Thoracic aorta (tissue), 2 donors: ENCODE data around the gene ARMC3. TPM values are rescaled to one million over a fixed set of nuclear protein-coding genes. Genes with fewer than 3 reads are reported as not detected.

ENCODE experiments used
- ATAC-seq: fragments of 150-250 bp; one replicate; pipeline ENCODE4 v1.8.0; 2017; ENCODE audit warnings: low read depth; ENCODE audit not compliant: insufficient number of reproducible peaks, low FRiP score
- DNase-seq: peaks from one replicate; pipeline ENCODE4 v3.0.0-alpha.2; 2020; ENCODE audit warnings: low spot score
- H3K27ac ChIP-seq, 2 donors: fragments of 200-600 bp; sonication (generic); 1 replicate in 1 of 2; 2 replicates in 1 of 2; pipeline ENCODE4 v1.5.1; 2016; ENCODE audit warnings: mild to moderate bottlenecking in 2 of 2, moderate library complexity in 2 of 2
- H3K27me3 ChIP-seq: fragments of 200-600 bp; sonication (generic); replicated peaks from 2 replicates; pipeline ENCODE4 v1.6.0; 2016; ENCODE audit warnings: mild to moderate bottlenecking; ENCODE audit not compliant: insufficient read depth
- H3K36me3 ChIP-seq: fragments of 200-600 bp; sonication (generic); one replicate; pipeline ENCODE4 v1.5.1; 2016
- H3K4me1 ChIP-seq, 2 donors: fragments of 200-600 bp; sonication (generic); 1 replicate in 1 of 2; 2 replicates in 1 of 2; pipeline versions ENCODE4 v1.5.1 to v1.6.0; 2016; ENCODE audit warnings: low read depth in 2 of 2, mild to moderate bottlenecking in 1 of 2; ENCODE audit not compliant: control insufficient read depth in 1 of 2
- H3K4me3 ChIP-seq: fragments of 200-600 bp; sonication (generic); 2 replicates; pipeline ENCODE4 v1.5.1; 2016; ENCODE audit warnings: mild to moderate bottlenecking
- H3K9me3 ChIP-seq: fragments of 200-600 bp; sonication (generic); 2 replicates; pipeline ENCODE4 v1.5.1; 2016
- CTCF ChIP-seq: fragments of 200-600 bp; sonication (generic); IDR thresholded peaks from one replicate; pipeline ENCODE4 v1.5.1; 2019; ENCODE audit warnings: antibody characterized with exemption
- total RNA-seq, 2 donors: library from RNA; depleted of rRNA; stranded (reverse); fragments of >200 nt; gene quantifications; one replicate each; pipeline versions ENCODE4 v1.1.0 to v1.2.3, GENCODE V29; 2016

Gene ARMC3
- total RNA-seq, 2 donors from 2014 or later = not detected

DNA sequence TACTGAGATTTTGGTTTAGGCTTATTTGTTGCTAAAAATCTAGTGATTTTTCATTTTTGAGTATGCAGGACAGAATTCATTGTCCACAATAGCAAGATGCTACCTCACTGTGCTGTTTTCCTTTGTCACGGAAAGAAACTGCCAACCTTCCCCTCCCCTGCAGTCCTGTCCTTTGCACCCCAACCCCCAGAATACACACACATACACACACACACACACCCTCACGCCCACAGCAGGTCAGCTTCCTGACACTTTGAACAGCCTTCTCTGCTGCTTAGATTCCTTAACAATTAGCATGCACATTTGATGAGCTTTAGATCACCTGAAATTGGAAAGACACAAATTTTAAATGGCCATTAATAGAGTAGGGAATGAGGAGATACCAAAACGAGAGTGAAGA lies 32.1 kb downstream of the ARMC3 start:
- TF ChIP-seq CTCF = no peak
- peaks cover 0 to 6% of the 10 kb centered on the region in 2 donors for H3K4me1 ChIP-seq
- no peaks in the 10 kb centered on the region for H3K27me3 ChIP-seq
- no peak overlapping the region for H3K27ac ChIP-seq
- H3K36me3 ChIP-seq = no peaks in the 10 kb centered on the region
- H3K4me3 ChIP-seq = no peak overlapping the region
- DNase-seq (no peak), ATAC-seq (no peak)
- no peaks in the 10 kb centered on the region for H3K9me3 ChIP-seq

DNA sequence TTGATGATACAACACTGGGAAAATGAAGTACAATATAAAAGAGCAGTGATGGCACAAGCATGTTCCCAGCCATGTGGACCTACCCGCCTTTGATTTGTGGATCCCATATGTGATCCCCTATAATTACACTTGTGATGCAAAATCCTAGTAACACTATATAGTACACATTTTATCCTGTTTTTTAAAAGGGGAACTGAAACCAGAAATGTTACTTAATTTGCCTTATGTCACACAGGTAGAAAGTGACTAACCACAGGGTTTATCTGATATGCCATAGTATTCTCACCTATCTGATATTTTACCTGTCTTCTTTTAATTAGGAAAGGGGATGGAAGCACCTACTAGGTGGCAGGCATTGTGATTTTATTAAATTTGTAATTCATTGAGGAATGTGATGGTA lies 35.0 kb downstream of the ARMC3 start:
- DNase-seq (no peak), ATAC-seq (no peak)
- Histone ChIP-seq H3K36me3 (no peaks in the 10 kb centered on the region), H3K9me3 (no peaks in the 10 kb centered on the region), H3K27ac (no peak overlapping the region), H3K4me3 (no peak overlapping the region), H3K27me3 (no peaks in the 10 kb centered on the region), H3K4me1 (peaks cover 0 to 7% of the 10 kb centered on the region in 2 donors)
- no peak for TF ChIP-seq CTCF

- H3K36me3 ChIP-seq = no peaks in the 10 kb centered on the region
- no peak for ATAC-seq
- H3K27me3 ChIP-seq = no peaks in the 10 kb centered on the region
- H3K4me1 ChIP-seq = peaks cover 3 to 7% of the 10 kb centered on the region in 2 donors
- H3K4me3 ChIP-seq = no peak overlapping the region
- H3K9me3 ChIP-seq = no peaks in the 10 kb centered on the region
- DNase-seq = no peak
- H3K27ac ChIP-seq = no peak overlapping the region
- no peak for TF ChIP-seq CTCF
Measured at GRCh38 chr10:22969704-22970103, 41.9 kb downstream of the ARMC3 start.

- no peak overlapping the region for H3K4me3 ChIP-seq
- DNase-seq (no peak), ATAC-seq (no peak)
- no peaks in the 10 kb centered on the region for H3K4me1 ChIP-seq
- no peak for TF ChIP-seq CTCF
- no peaks in the 10 kb centered on the region for H3K9me3 ChIP-seq
- no peaks in the 10 kb centered on the region for H3K27me3 ChIP-seq
- no peaks in the 10 kb centered on the region for H3K36me3 ChIP-seq
- no peak overlapping the region for H3K27ac ChIP-seq
Measured at GRCh38 chr10:22976534-22976933, 48.7 kb downstream of the ARMC3 start.

GRCh38 chr10:22977751-22978150 lies 49.9 kb downstream of the ARMC3 start:
- ATAC-seq (no peak), DNase-seq (no peak)
- H3K27ac ChIP-seq = no peak overlapping the region
- H3K9me3 ChIP-seq = no peaks in the 10 kb centered on the region
- no peaks in the 10 kb centered on the region for H3K27me3 ChIP-seq
- H3K4me1 ChIP-seq = no peaks in the 10 kb centered on the region
- H3K4me3 ChIP-seq = no peak overlapping the region
- H3K36me3 ChIP-seq = no peaks in the 10 kb centered on the region
- TF ChIP-seq CTCF = no peak
